Breast epithelium (tissue), 4 donors: ENCODE measurements around the gene IRAK2. TPM values are rescaled to one million over a fixed set of nuclear protein-coding genes. Genes with fewer than 3 reads are reported as not detected.

Experiments
- DNase-seq, 2 donors: peaks; one replicate each; pipeline ENCODE4 v3.0.0-alpha.2; 2019; ENCODE audit warnings: low spot score in 2 of 2
- H3K27ac ChIP-seq, 2 donors: fragments of 200-600 bp; sonication (generic) in 1 of 2; one replicate each; pipeline ENCODE4 v1.5.1; 2016 to 2019; ENCODE audit warnings: mild to moderate bottlenecking in 1 of 2
- H3K27me3 ChIP-seq, 2 donors: fragments of 200-600 bp; sonication (generic) in 1 of 2; one replicate each; pipeline versions ENCODE4 v1.5.1 to v1.6.0; 2017 to 2019; ENCODE audit warnings: control low read depth in 1 of 2, mild to moderate bottlenecking in 1 of 2
- H3K36me3 ChIP-seq: fragments of 200-600 bp; one replicate; pipeline ENCODE4 v1.5.1; 2019
- H3K4me1 ChIP-seq, 2 donors: fragments of 200-600 bp; sonication (generic); one replicate each; pipeline ENCODE4 v1.5.1; 2016 to 2019; ENCODE audit warnings: control low read depth in 1 of 2
- H3K4me3 ChIP-seq, 3 donors: fragments of 200-600 bp; sonication (generic); 1 replicate in 2 of 3; 2 replicates in 1 of 3; pipeline ENCODE4 v1.5.1; 2016 to 2019; ENCODE audit warnings: mild to moderate bottlenecking in 3 of 3, moderate library complexity in 2 of 3
- H3K9me3 ChIP-seq, 2 donors: fragments of 200-600 bp; sonication (generic) in 1 of 2; one replicate each; pipeline ENCODE4 v1.5.1; 2016 to 2019; ENCODE audit warnings: control low read depth in 1 of 2
- POLR2A ChIP-seq: fragments of 450-650 bp; IDR thresholded peaks from one replicate; pipeline ENCODE4 v1.6.1; 2016; ENCODE audit warnings: antibody characterized with exemption, mild to moderate bottlenecking, moderate library complexity
- POLR2AphosphoS5 ChIP-seq, 3 donors: sonication (generic); formaldehyde crosslinking; IDR thresholded peaks; one replicate each; pipeline ENCODE4 v1.6.1; 2017; ENCODE audit warnings: antibody characterized with exemption in 3 of 3
- intact Hi-C: fragments of 100-400 bp; cut with DNase I; formaldehyde crosslinking; loops from one replicate; pipeline ENCODE4 v1.15.1; 2023; ENCODE audit warnings: low total_unique reads
- total RNA-seq, 3 donors: library from RNA; depleted of rRNA; stranded (reverse); fragments of >200 nt; gene quantifications; one replicate each; pipeline ENCODE4 v1.1.0, GENCODE V29; 2016
- TF ChIP-seq, protein P1 (sequence below), 3 donors: fragments of 450-650 bp; IDR thresholded peaks; one replicate each; pipeline ENCODE4 v1.5.1; 2016 to 2017; ENCODE audit warnings: antibody characterized with exemption in 3 of 3, mild to moderate bottlenecking in 3 of 3, moderate library complexity in 3 of 3

Gene IRAK2
- total RNA-seq, 3 donors from 2014 or later: 3.4 to 7.2 (median 5.1) TPM

DNA sequence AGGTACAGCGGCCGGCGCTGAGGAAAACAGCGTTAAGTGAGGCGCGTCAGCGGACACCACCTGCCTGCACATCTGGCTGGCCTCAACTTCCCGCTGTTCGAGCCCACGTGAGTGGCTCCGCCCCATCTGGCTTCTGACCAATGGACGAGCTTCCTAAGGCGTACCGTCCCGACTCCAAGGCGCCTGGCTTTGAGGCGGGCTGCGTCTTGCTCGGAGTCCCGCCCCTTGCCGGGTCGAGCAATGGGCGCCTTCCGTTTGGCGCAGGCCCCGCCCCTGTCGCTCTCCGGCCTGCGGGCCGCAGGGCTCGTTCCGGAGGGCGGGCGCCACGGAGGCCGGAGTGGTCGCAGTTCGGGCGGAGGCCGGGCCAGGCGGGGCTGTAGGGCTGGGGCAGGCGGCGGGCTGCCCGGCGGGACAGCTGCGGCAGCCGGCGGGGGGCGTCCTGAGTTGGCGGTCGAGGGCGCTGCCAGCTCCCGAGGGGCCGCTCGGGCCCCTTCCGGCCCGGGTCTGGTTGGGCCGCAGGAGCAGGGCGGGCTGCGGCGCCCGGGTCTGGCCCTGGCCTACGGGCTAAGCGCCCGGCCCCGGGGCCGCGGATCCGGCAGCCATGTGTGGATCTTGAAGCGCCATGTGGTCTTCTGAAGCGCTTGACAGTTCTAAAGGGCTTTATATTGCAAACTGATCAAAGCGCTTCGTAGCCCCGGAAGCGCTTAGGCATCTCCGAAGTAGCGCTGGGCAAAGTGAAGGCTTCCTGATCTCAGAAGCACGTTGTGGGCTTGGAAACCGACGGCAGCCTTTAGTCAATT lies 83.7 kb downstream of the IRAK2 start, which contains the start of gene TATDN2:
Gene TATDN2 (plus strand): TSS at position 276 of the 800 bp plus-strand sequence. CDS start 742 bp downstream, outside the sequence.
- H3K4me3 ChIP-seq: peak within 1 kb of the TSS; percentile 68 to 97 (median 85)
- H3K36me3 ChIP-seq: no peaks in the 10 kb centered on the region
- peak; percentile 90 to 92 for DNase-seq
- TF ChIP-seq POLR2AphosphoS5 (IDR thresholded peaks at IDR 0.05) (peak; percentile 19 to 66 (median 61)), POLR2A (peak; percentile 29)
- TF ChIP-seq, protein P1, sequence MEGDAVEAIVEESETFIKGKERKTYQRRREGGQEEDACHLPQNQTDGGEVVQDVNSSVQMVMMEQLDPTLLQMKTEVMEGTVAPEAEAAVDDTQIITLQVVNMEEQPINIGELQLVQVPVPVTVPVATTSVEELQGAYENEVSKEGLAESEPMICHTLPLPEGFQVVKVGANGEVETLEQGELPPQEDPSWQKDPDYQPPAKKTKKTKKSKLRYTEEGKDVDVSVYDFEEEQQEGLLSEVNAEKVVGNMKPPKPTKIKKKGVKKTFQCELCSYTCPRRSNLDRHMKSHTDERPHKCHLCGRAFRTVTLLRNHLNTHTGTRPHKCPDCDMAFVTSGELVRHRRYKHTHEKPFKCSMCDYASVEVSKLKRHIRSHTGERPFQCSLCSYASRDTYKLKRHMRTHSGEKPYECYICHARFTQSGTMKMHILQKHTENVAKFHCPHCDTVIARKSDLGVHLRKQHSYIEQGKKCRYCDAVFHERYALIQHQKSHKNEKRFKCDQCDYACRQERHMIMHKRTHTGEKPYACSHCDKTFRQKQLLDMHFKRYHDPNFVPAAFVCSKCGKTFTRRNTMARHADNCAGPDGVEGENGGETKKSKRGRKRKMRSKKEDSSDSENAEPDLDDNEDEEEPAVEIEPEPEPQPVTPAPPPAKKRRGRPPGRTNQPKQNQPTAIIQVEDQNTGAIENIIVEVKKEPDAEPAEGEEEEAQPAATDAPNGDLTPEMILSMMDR (IDR thresholded peaks at IDR 0.05): no peak
- intact Hi-C loops: no loop called here
- H3K4me1 ChIP-seq: peaks cover 0 to 6% of the 10 kb centered on the region in 2 donors
- H3K27me3 ChIP-seq: no peaks in the 10 kb centered on the region
- peak within 1 kb of the TSS; percentile 82 to 92 for H3K27ac ChIP-seq
- no peaks in the 10 kb centered on the region for H3K9me3 ChIP-seq

DNA sequence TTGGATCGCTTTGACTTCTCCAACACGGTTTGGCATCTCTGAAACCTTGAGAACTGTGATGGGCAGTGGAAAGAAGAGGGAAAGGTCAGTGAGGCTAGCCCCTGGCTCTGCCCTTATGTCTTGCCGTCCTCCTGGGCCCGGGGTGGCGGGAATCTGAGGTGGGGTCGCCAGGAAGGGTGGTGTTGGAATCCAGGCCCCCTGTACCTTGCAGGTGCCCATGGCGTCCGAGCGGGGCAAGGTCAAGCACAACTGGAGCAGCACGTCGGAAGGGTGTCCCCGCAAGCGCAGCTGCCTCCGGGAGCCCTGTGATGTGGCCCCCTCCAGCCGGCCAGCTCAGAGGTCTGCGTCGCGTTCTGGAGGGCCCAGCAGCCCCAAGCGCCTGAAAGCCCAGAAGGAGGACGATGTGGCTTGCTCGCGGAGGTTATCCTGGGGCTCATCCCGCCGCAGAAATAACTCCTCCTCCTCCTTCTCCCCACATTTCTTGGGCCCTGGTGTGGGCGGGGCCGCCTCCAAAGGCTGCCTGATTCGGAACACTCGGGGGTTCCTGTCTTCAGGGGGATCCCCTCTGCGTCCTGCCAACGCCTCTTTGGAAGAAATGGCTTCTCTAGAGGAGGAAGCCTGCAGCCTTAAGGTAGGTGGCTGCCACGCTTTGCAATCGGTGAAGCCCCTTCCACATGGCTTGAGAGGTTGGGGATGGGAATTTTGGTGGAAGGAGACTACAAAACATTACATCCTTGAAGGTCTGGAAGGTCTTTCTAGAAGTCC lies 84.4 kb downstream of the IRAK2 start:
- intact Hi-C loops: no loop called here
- TF ChIP-seq POLR2A (no peak), POLR2AphosphoS5 (IDR thresholded peaks at IDR 0.05) (no peak)
- TF ChIP-seq, protein P1 (IDR thresholded peaks at IDR 0.05): no peak
- peak in 1 of 2 donors; percentile 19 for DNase-seq
- peaks cover 0 to 6% of the 10 kb centered on the region in 2 donors for H3K4me1 ChIP-seq
- H3K36me3 ChIP-seq: no peaks in the 10 kb centered on the region
- no peaks in the 10 kb centered on the region for H3K9me3 ChIP-seq
- peak overlapping the region; percentile 82 to 92 for H3K27ac ChIP-seq
- peak overlapping the region; percentile 68 to 97 (median 85) for H3K4me3 ChIP-seq
- no peaks in the 10 kb centered on the region for H3K27me3 ChIP-seq

DNA sequence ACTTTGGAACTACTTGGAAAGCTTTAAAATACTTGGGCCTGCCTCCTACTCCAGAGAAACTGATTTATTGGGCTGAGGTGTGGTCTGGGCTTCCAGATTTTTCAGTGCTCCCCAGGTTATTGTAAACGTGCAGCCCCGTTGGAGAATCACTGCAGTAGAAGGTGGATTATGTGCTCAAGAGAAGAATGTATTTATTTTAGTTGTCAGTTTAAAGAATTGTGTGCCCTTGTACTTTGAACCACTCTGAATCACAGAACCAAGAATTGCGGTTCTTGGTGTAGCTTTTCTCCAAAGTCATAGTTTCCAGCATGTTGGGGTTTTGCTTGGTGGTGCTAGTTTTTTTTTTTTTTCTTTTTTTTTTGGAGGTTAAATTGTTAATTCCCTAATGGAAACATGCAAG lies 85.1 kb downstream of the IRAK2 start:
- peaks cover 0 to 6% of the 10 kb centered on the region in 2 donors for H3K4me1 ChIP-seq

DNA sequence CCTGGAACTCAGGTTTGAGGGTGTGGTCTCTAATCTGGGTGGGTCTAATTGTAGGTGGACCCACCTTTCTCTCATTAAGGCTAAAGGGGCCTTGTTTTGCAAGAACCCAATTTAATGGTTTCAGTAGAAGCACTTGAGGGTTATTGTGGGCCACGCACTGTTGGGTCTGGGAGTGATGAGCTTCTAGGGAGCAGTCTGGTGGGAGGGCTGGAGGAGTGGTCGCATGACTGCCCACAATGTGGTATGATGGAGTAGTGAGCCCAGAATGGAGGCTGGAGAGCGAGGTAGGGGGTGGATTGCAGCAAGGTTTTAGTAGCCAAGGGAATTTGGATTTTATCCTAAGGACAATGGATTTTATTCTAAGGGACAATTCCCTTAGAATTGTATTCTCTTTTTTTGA lies 86.3 kb downstream of the IRAK2 start:
- H3K27ac ChIP-seq: no peak overlapping the region
- DNase-seq: no peak
- no peak overlapping the region for H3K4me3 ChIP-seq
- no peaks in the 10 kb centered on the region for H3K9me3 ChIP-seq
- H3K36me3 ChIP-seq: no peaks in the 10 kb centered on the region
- no peaks in the 10 kb centered on the region for H3K27me3 ChIP-seq
- TF ChIP-seq POLR2AphosphoS5 (IDR thresholded peaks at IDR 0.05) (no peak), POLR2A (no peak)
- TF ChIP-seq, protein P1 (IDR thresholded peaks at IDR 0.05): no peak
- H3K4me1 ChIP-seq: peaks cover 0 to 6% of the 10 kb centered on the region in 2 donors
- intact Hi-C loops: no loop called here

More for the DNA sequence above, 85.1 kb downstream of the IRAK2 start:
- DNase-seq: no peak
- Histone ChIP-seq H3K36me3 (no peaks in the 10 kb centered on the region), H3K9me3 (no peaks in the 10 kb centered on the region), H3K4me3 (peak overlapping the region; percentile 68 to 97 (median 85)), H3K27me3 (no peaks in the 10 kb centered on the region), H3K27ac (peak overlapping the region; percentile 82 to 92)
- intact Hi-C loops: no loop called here
- no peak for TF ChIP-seq POLR2A
- TF ChIP-seq, protein P1 (IDR thresholded peaks at IDR 0.05): no peak
